DND-41 (cell line): ENCODE data around the gene ARL5C.

Experiments
- CTCF ChIP-seq: IDR thresholded peaks from 2 replicates; pipeline ENCODE4 v1.5.1; 2012; ENCODE audit warnings: borderline replicate concordance, low read length, moderate library complexity, mild to moderate bottlenecking; ENCODE audit not compliant: poor library complexity, severe bottlenecking; ENCODE audit errors: extremely low read depth
- EZH2 ChIP-seq: IDR thresholded peaks from 3 replicates; pipeline ENCODE4 v1.6.1; 2012; ENCODE audit warnings: borderline replicate concordance, low read depth, mild to moderate bottlenecking, moderate library complexity, low read length, inconsistent platforms; ENCODE audit not compliant: severe bottlenecking

GRCh38 chr17:39173526-39174274 lies 7.7 kb upstream of the ARL5C start:
- TF ChIP-seq CTCF = no peak
- TF ChIP-seq EZH2 = no peak
